ENCODE measurements around the gene SHISA9. TPM values are rescaled to one million over a fixed set of nuclear protein-coding genes. Genes with fewer than 3 reads are reported as not detected.

Gene SHISA9
- total RNA-seq, 4 donors from 2014 or later = 2.0 to 6.3 (median 3.5) TPM

- WGBS, 2 donors = 52 to 53% methylated on average over 4 of the region's 4 CpGs
- Histone ChIP-seq H3K4me3 (no peak overlapping the region), H3K4me1 (no peaks in the 10 kb centered on the region), H3K36me3 (no peaks in the 10 kb centered on the region), H3K27ac (no peak overlapping the region), H3K9me3 (no peaks in the 10 kb centered on the region), H3K27me3 (no peaks in the 10 kb centered on the region)
- TF ChIP-seq EP300 (IDR thresholded peaks at IDR 0.05) = no peak
- no peak for TF ChIP-seq POLR2A (IDR thresholded peaks at IDR 0.05)
- TF ChIP-seq CTCF (IDR thresholded peaks at IDR 0.05) = no peak
- DNase-seq (ENCODE audit: low spot score in 2 of 2) = no peak
Measured at GRCh38 chr16:13153696-13154095, 252.3 kb downstream of the SHISA9 start.

GRCh38 chr16:13154799-13155198 is 253.4 kb downstream of the SHISA9 start:
- Histone ChIP-seq H3K36me3 (no peaks in the 10 kb centered on the region), H3K4me1 (no peaks in the 10 kb centered on the region), H3K9me3 (no peaks in the 10 kb centered on the region), H3K27me3 (no peaks in the 10 kb centered on the region), H3K4me3 (no peak overlapping the region), H3K27ac (no peak overlapping the region)
- TF ChIP-seq POLR2A (IDR thresholded peaks at IDR 0.05) (no peak), EP300 (IDR thresholded peaks at IDR 0.05) (no peak), CTCF (IDR thresholded peaks at IDR 0.05) (no peak)
- WGBS, 2 donors = 84 to 88% methylated on average over 2 of the region's 2 CpGs
- DNase-seq (ENCODE audit: low spot score in 2 of 2) = no peak

GRCh38 chr16:13155377-13155776 is 254.0 kb downstream of the SHISA9 start:
- Histone ChIP-seq H3K27ac (no peak overlapping the region), H3K9me3 (no peaks in the 10 kb centered on the region), H3K27me3 (no peaks in the 10 kb centered on the region), H3K4me1 (no peaks in the 10 kb centered on the region), H3K36me3 (no peaks in the 10 kb centered on the region), H3K4me3 (no peak overlapping the region)
- WGBS, 2 donors = 43 to 51% methylated on average over 2 of the region's 2 CpGs
- no peak for DNase-seq (ENCODE audit: low spot score in 2 of 2)
- TF ChIP-seq POLR2A (IDR thresholded peaks at IDR 0.05) (no peak), EP300 (IDR thresholded peaks at IDR 0.05) (no peak), CTCF (IDR thresholded peaks at IDR 0.05) (no peak)

- no peak for DNase-seq (ENCODE audit: low spot score in 2 of 2)
- no peak for TF ChIP-seq CTCF (IDR thresholded peaks at IDR 0.05)
- TF ChIP-seq POLR2A (IDR thresholded peaks at IDR 0.05) = no peak
- TF ChIP-seq EP300 (IDR thresholded peaks at IDR 0.05) = no peak
- 48 to 60% methylated on average over 3 of the region's 3 CpGs for WGBS, 2 donors
- Histone ChIP-seq H3K9me3 (no peaks in the 10 kb centered on the region), H3K27ac (no peak overlapping the region), H3K4me1 (no peaks in the 10 kb centered on the region), H3K4me3 (no peak overlapping the region), H3K27me3 (no peaks in the 10 kb centered on the region), H3K36me3 (no peaks in the 10 kb centered on the region)
Measured at GRCh38 chr16:13155780-13156179, 254.4 kb downstream of the SHISA9 start.

- TF ChIP-seq POLR2A (IDR thresholded peaks at IDR 0.05) = no peak
- TF ChIP-seq EP300 (IDR thresholded peaks at IDR 0.05) = no peak
- TF ChIP-seq CTCF (IDR thresholded peaks at IDR 0.05) = no peak
- Histone ChIP-seq H3K27ac (no peak overlapping the region), H3K4me1 (no peaks in the 10 kb centered on the region), H3K36me3 (no peaks in the 10 kb centered on the region), H3K9me3 (no peaks in the 10 kb centered on the region), H3K27me3 (no peaks in the 10 kb centered on the region), H3K4me3 (no peak overlapping the region)
- 67 to 73% methylated on average over 3 of the region's 3 CpGs for WGBS, 2 donors
- no peak for DNase-seq (ENCODE audit: low spot score in 2 of 2)
Measured at GRCh38 chr16:13157082-13157481, 255.7 kb downstream of the SHISA9 start.
